SU-DHL-6 (cell line): ENCODE data around the gene HEYL.

Source experiments
- EZH2phosphoT487 ChIP-seq: fragments of 200-600 bp; sonication (generic), shearing (Covaris generic); conservative IDR thresholded peaks from 2 replicates; pipeline ENCODE4 v1.6.1; 2018; ENCODE audit warnings: mild to moderate bottlenecking, antibody characterized with exemption, low read length, moderate library complexity, mixed read lengths
- TF ChIP-seq, protein P1 (sequence below): fragments of 200-600 bp; sonication (generic); IDR thresholded peaks from one replicate; pipeline ENCODE4 v1.5.1; 2017; ENCODE audit warnings: antibody characterized with exemption, mild to moderate bottlenecking, low read length, moderate library complexity; ENCODE audit not compliant: insufficient read depth, poor library complexity, severe bottlenecking

DNA sequence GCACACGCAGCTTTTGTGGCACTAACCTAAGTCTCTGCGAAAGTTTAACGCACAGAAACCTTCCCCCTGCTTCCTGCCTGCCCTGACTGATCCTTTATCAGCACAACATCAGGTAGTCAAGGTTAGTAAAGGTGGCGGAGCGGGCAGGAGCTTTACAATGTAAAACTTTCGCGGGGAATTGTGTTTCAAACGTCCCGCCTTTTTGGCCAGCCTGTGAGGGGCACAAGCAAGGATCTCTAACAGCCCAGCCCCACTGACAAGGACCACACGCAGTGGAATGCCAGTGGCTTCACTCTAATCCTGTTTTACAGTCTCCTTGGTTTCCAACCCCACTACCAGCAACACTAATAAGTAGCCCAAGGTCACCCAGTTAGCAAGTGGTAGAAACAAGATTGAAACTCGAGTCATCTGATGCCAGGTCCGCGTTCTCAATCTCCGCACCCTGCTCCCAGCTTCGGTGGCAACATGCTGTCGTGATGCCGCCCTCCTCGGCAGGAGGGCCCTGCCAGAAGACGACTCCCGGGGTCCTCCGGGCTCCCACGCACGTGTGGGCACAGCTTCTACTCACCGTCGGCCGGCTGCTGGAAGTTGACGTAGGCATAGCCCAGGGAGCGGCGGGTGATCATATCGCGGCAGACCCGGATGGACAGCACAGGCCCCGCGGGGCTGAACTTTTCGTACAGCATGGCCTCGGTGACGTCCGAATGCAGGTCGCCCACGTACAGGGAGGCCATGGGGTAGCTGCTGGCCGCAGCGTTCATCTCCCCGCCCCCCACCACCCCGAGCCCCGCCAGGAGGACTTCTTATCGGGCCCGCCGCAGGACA is 64.0 kb downstream of the HEYL start:
- TF ChIP-seq, protein P1, sequence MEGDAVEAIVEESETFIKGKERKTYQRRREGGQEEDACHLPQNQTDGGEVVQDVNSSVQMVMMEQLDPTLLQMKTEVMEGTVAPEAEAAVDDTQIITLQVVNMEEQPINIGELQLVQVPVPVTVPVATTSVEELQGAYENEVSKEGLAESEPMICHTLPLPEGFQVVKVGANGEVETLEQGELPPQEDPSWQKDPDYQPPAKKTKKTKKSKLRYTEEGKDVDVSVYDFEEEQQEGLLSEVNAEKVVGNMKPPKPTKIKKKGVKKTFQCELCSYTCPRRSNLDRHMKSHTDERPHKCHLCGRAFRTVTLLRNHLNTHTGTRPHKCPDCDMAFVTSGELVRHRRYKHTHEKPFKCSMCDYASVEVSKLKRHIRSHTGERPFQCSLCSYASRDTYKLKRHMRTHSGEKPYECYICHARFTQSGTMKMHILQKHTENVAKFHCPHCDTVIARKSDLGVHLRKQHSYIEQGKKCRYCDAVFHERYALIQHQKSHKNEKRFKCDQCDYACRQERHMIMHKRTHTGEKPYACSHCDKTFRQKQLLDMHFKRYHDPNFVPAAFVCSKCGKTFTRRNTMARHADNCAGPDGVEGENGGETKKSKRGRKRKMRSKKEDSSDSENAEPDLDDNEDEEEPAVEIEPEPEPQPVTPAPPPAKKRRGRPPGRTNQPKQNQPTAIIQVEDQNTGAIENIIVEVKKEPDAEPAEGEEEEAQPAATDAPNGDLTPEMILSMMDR = no peak
- no peak for TF ChIP-seq EZH2phosphoT487
